ENCODE results near the gene RAP1GAP. TPM values are rescaled to one million over a fixed set of nuclear protein-coding genes. Genes with fewer than 3 reads are reported as not detected.
"Not testable (repeated sequence)": the region's sequence is repeated elsewhere in the genome, so short reads cannot be mapped to it uniquely, and the experiment has no call there.

RAP1GAP gene
- total RNA-seq, 2 experiments from 2014 or later, result 0.66 to 1.3 TPM

GRCh38 chr1:21568006-21568746 is 101.0 kb downstream of the RAP1GAP start:
- Mint-ChIP-seq H3K9me3 (no peaks in the 10 kb centered on the region), H3K4me3 (no peak overlapping the region), H3K27me3 (peaks cover 5% of the 10 kb centered on the region), H3K36me3 (no peaks in the 10 kb centered on the region), H3K27ac (no peak overlapping the region), H3K4me1 (no peaks in the 10 kb centered on the region)
- DNase-seq, result no peak

- DNase-seq, result no peak
- Mint-ChIP-seq H3K36me3 (no peaks in the 10 kb centered on the region), H3K27ac (no peak overlapping the region), H3K9me3 (no peaks in the 10 kb centered on the region), H3K27me3 (no peaks in the 10 kb centered on the region), H3K4me3 (no peak overlapping the region), H3K4me1 (no peaks in the 10 kb centered on the region)
Measured at GRCh38 chr1:21567241-21568005, 101.7 kb downstream of the RAP1GAP start.

GRCh38 chr1:21566361-21566760 is 102.8 kb downstream of the RAP1GAP start:
- H3K4me1 Mint-ChIP-seq, H3K27me3 Mint-ChIP-seq, H3K36me3 Mint-ChIP-seq, H3K4me3 Mint-ChIP-seq, DNase-seq, H3K27ac Mint-ChIP-seq, H3K9me3 Mint-ChIP-seq: not testable (repeated sequence)

GRCh38 chr1:21565285-21565684 is 103.9 kb downstream of the RAP1GAP start:
- no peaks in the 10 kb centered on the region for H3K9me3 Mint-ChIP-seq
- DNase-seq, result no peak
- H3K4me3 Mint-ChIP-seq, result no peak overlapping the region
- H3K27ac Mint-ChIP-seq, result no peak overlapping the region
- H3K27me3 Mint-ChIP-seq, result no peaks in the 10 kb centered on the region
- no peaks in the 10 kb centered on the region for H3K4me1 Mint-ChIP-seq
- H3K36me3 Mint-ChIP-seq, result no peaks in the 10 kb centered on the region

- Mint-ChIP-seq H3K4me3 (no peak overlapping the region), H3K36me3 (no peaks in the 10 kb centered on the region), H3K9me3 (no peaks in the 10 kb centered on the region), H3K27me3 (no peaks in the 10 kb centered on the region), H3K27ac (no peak overlapping the region), H3K4me1 (no peaks in the 10 kb centered on the region)
- DNase-seq, result no peak
Measured at GRCh38 chr1:21564521-21565095, 104.5 kb downstream of the RAP1GAP start.

- no peak for DNase-seq
- Mint-ChIP-seq H3K27me3 (peaks cover 3% of the 10 kb centered on the region), H3K4me3 (no peak overlapping the region), H3K27ac (no peak overlapping the region), H3K36me3 (no peaks in the 10 kb centered on the region), H3K4me1 (no peaks in the 10 kb centered on the region), H3K9me3 (no peaks in the 10 kb centered on the region)
Measured at GRCh38 chr1:21563971-21564370, 105.2 kb downstream of the RAP1GAP start.

- DNase-seq, result no peak
- no peak overlapping the region for H3K27ac Mint-ChIP-seq
- peaks cover 12% of the 10 kb centered on the region for H3K27me3 Mint-ChIP-seq
- H3K36me3 Mint-ChIP-seq, result no peaks in the 10 kb centered on the region
- no peak overlapping the region for H3K4me3 Mint-ChIP-seq
- H3K4me1 Mint-ChIP-seq, result no peaks in the 10 kb centered on the region
- no peaks in the 10 kb centered on the region for H3K9me3 Mint-ChIP-seq
Measured at GRCh38 chr1:21562896-21563295, 106.3 kb downstream of the RAP1GAP start.

- Mint-ChIP-seq H3K36me3 (no peaks in the 10 kb centered on the region), H3K4me3 (no peak overlapping the region), H3K9me3 (no peaks in the 10 kb centered on the region), H3K27ac (no peak overlapping the region), H3K27me3 (peaks cover 20% of the 10 kb centered on the region), H3K4me1 (no peaks in the 10 kb centered on the region)
- DNase-seq, result no peak
Measured at GRCh38 chr1:21560916-21561638, 108.1 kb downstream of the RAP1GAP start.

GRCh38 chr1:21559788-21560567 is 109.2 kb downstream of the RAP1GAP start:
- DNase-seq, result no peak
- Mint-ChIP-seq H3K36me3 (no peaks in the 10 kb centered on the region), H3K9me3 (no peaks in the 10 kb centered on the region), H3K27me3 (peaks cover 26% of the 10 kb centered on the region), H3K4me3 (no peak overlapping the region), H3K4me1 (no peaks in the 10 kb centered on the region), H3K27ac (no peak overlapping the region)

GRCh38 chr1:21553116-21553926 is 115.8 kb downstream of the RAP1GAP start:
- Mint-ChIP-seq H3K4me3 (no peak overlapping the region), H3K27me3 (peaks cover 37% of the 10 kb centered on the region), H3K9me3 (no peaks in the 10 kb centered on the region), H3K4me1 (peaks cover 1% of the 10 kb centered on the region), H3K36me3 (no peaks in the 10 kb centered on the region), H3K27ac (no peak overlapping the region)
- DNase-seq, result no peak

GRCh38 chr1:21552715-21553114 is 116.4 kb downstream of the RAP1GAP start:
- no peak overlapping the region for H3K4me3 Mint-ChIP-seq
- no peak overlapping the region for H3K27ac Mint-ChIP-seq
- no peak for DNase-seq
- H3K9me3 Mint-ChIP-seq, result no peaks in the 10 kb centered on the region
- H3K27me3 Mint-ChIP-seq, result peaks cover 32% of the 10 kb centered on the region
- no peaks in the 10 kb centered on the region for H3K36me3 Mint-ChIP-seq
- peaks cover 1% of the 10 kb centered on the region for H3K4me1 Mint-ChIP-seq

GRCh38 chr1:21550866-21551475 is 118.2 kb downstream of the RAP1GAP start:
- DNase-seq, result no peak
- peaks cover 1% of the 10 kb centered on the region for H3K4me1 Mint-ChIP-seq
- no peaks in the 10 kb centered on the region for H3K9me3 Mint-ChIP-seq
- peaks cover 26% of the 10 kb centered on the region for H3K27me3 Mint-ChIP-seq
- H3K36me3 Mint-ChIP-seq, result no peaks in the 10 kb centered on the region
- no peak overlapping the region for H3K27ac Mint-ChIP-seq
- H3K4me3 Mint-ChIP-seq, result no peak overlapping the region

GRCh38 chr1:21550097-21550496 is 119.1 kb downstream of the RAP1GAP start:
- no peaks in the 10 kb centered on the region for H3K36me3 Mint-ChIP-seq
- no peak for DNase-seq
- peaks cover 1% of the 10 kb centered on the region for H3K4me1 Mint-ChIP-seq
- H3K27ac Mint-ChIP-seq, result no peak overlapping the region
- no peak overlapping the region for H3K4me3 Mint-ChIP-seq
- H3K9me3 Mint-ChIP-seq, result no peaks in the 10 kb centered on the region
- peaks cover 20% of the 10 kb centered on the region for H3K27me3 Mint-ChIP-seq
